K562 (cell line): ENCODE data around the gene IL1R1. TPM values are rescaled to one million over a fixed set of nuclear protein-coding genes. Genes with fewer than 3 reads are reported as not detected.

Experiments
- CTBP1 ChIP-seq: fragments of 450-650 bp; IDR thresholded peaks from 2 replicates; pipeline ENCODE4 v1.6.1; 2016; ENCODE audit warnings: borderline replicate concordance
- ELF4 ChIP-seq: fragments of 450-650 bp; formaldehyde crosslinking; IDR thresholded peaks from 2 replicates; pipeline ENCODE4 v1.4.0; 2022; ENCODE audit warnings: missing genetic modification characterization
- ESRRB ChIP-seq: fragments of 250-450 bp; sonication (Bioruptor Pico); IDR thresholded peaks from 2 replicates; pipeline ENCODE4 v1.5.0; 2020; ENCODE audit warnings: mild to moderate bottlenecking, moderate library complexity, borderline replicate concordance
- HCFC1 ChIP-seq: IDR thresholded peaks from 2 replicates; pipeline ENCODE4 v1.6.1; 2012; ENCODE audit warnings: low read depth, low read length, improper control_type of control experiment
- PATZ1 ChIP-seq: fragments of 250-450 bp; sonication (Bioruptor Pico); IDR thresholded peaks from 2 replicates; pipeline ENCODE4 v1.5.0; 2020; ENCODE audit warnings: mild to moderate bottlenecking, borderline replicate concordance
- ZBTB12 ChIP-seq: fragments of 250-450 bp; sonication (Bioruptor Pico); IDR thresholded peaks from 2 replicates; pipeline ENCODE4 v1.4.0; 2020
- ZNF407 ChIP-seq: fragments of 450-650 bp; IDR thresholded peaks from 2 replicates; pipeline ENCODE4 v1.6.1; 2016; ENCODE audit warnings: low read depth
- ZNF511 ChIP-seq: sonication (generic); formaldehyde crosslinking; IDR thresholded peaks from 2 replicates; pipeline ENCODE4 v1.8.0; 2022; ENCODE audit warnings: mild to moderate bottlenecking, missing genetic modification reagents
- ZNF639 ChIP-seq, 2 experiments: fragments of 200-800 bp in 1 of 2; sonication (Bioruptor generic) in 1 of 2; sonication (generic) in 1 of 2; formaldehyde crosslinking in 1 of 2; IDR thresholded peaks in 1 of 2; conservative IDR thresholded peaks in 1 of 2; 2 replicates each; pipeline versions ENCODE4 v1.5.0 to v1.6.1; 2016 to 2020; ENCODE audit warnings: missing compliant biosample characterization in 1 of 2, missing genetic modification characterization in 1 of 2, missing genetic modification reagents in 1 of 2
- ZNF655 ChIP-seq: fragments of 250-450 bp; sonication (Bioruptor Pico); IDR thresholded peaks from 2 replicates; pipeline ENCODE4 v1.5.0; 2021
- polyA plus RNA-seq, 8 experiments: library from polyadenylated mRNA; depleted of rRNA in 4 of 8; stranded (reverse) in 5 of 8; unstranded in 3 of 8; fragments of >200 nt; fragmentation: Nextera tagmentation in 2 of 8; fragmentation: Illumina TruSeq in 1 of 8; extraction: Ambion mirVana in 2 of 8; extraction: Trizol in 1 of 8; gene quantifications; 2 replicates each; pipeline versions ENCODE4 v1.2.1 to v1.2.3, GENCODE V29; 2011 to 2014; ENCODE audit warnings: inconsistent platforms in 1 of 8, missing spikeins in 1 of 8
- total RNA-seq, 7 experiments: library from RNA; depleted of rRNA in 6 of 7; stranded (reverse); fragments of >200 nt in 6 of 7; fragmentation: Illumina TruSeq in 2 of 7; extraction: Trizol in 2 of 7; gene quantifications; 2 replicates each; pipeline versions ENCODE4 v1.2.1 to v1.2.3, GENCODE V29; 2011 to 2021; ENCODE audit warnings: low replicate concordance in 1 of 7

IL1R1 gene
- total and polyA plus RNA-seq, 9 of the 15 experiments (the other 6 are each of a cell fraction or from before 2014, with no cell fraction given): 0.81 to 3.9 (median 1.6) TPM

GRCh38 chr2:102110596-102111334 is 31.8 kb upstream of the IL1R1 start (continued):
- TF ChIP-seq ZNF407: no peak
- no peak for TF ChIP-seq ZNF639 (CRISPR knock-in tag; conservative IDR thresholded peaks at IDR 0.05 in 1 of 2, IDR thresholded peaks at IDR 0.05 in 1 of 2)
- no peak for TF ChIP-seq ESRRB (CRISPR knock-in tag)
- TF ChIP-seq CTBP1: no peak
- no peak for TF ChIP-seq ELF4
- TF ChIP-seq ZNF655: no peak
- TF ChIP-seq ZNF511 (CRISPR knock-in tag): no peak
- no peak for TF ChIP-seq ZBTB12 (CRISPR knock-in tag)
- no peak for TF ChIP-seq HCFC1
- TF ChIP-seq PATZ1: no peak
